VCaP (cell line): ENCODE results near the gene NARF.

Experiments
- H3K27ac ChIP-seq: fragments of 450-650 bp; 2 replicates; pipeline ENCODE4 v1.5.1; 2017
- CTCF ChIP-seq: fragments of 450-650 bp; conservative IDR thresholded peaks from 2 replicates; pipeline ENCODE4 v1.5.1; 2017; ENCODE audit warnings: mild to moderate bottlenecking, moderate library complexity

Gene NARF

GRCh38 chr17:82424863-82425159 lies 33.7 kb upstream of the NARF start:
- H3K27ac ChIP-seq: no peak overlapping the region
- peak; percentile 31 for TF ChIP-seq CTCF

GRCh38 chr17:82428546-82428945 lies 30.0 kb upstream of the NARF start:
- TF ChIP-seq CTCF: no peak
- H3K27ac ChIP-seq: no peak overlapping the region

GRCh38 chr17:82429824-82430223 lies 28.7 kb upstream of the NARF start:
- no peak overlapping the region for H3K27ac ChIP-seq
- TF ChIP-seq CTCF: no peak

- H3K27ac ChIP-seq: no peak overlapping the region
- no peak for TF ChIP-seq CTCF
These were observed 26.5 kb upstream of the NARF start for GRCh38 chr17:82432017-82432416.

GRCh38 chr17:82433560-82434215 lies 24.9 kb upstream of the NARF start:
- H3K27ac ChIP-seq: no peak overlapping the region
- TF ChIP-seq CTCF: no peak

- no peak for TF ChIP-seq CTCF
- no peak overlapping the region for H3K27ac ChIP-seq
These were observed 24.4 kb upstream of the NARF start for GRCh38 chr17:82434216-82434565.

- H3K27ac ChIP-seq: no peak overlapping the region
- no peak for TF ChIP-seq CTCF
These were observed 23.4 kb upstream of the NARF start for GRCh38 chr17:82435103-82435502.
